Loucy (cell line): Measurements from ENCODE around the gene NOD2.

Source experiments
- H2AFZ ChIP-seq: fragments of 200-600 bp; sonication (generic); 2 replicates; pipeline ENCODE4 v1.6.0; 2016; ENCODE audit warnings: antibody characterized with exemption, mild to moderate bottlenecking, low read length, moderate library complexity
- H3F3A ChIP-seq: fragments of 200-600 bp; 2 replicates; pipeline ENCODE4 v1.6.0; 2016; ENCODE audit warnings: antibody characterized with exemption, low read depth, mild to moderate bottlenecking
- H3K27me3 ChIP-seq: fragments of 200-600 bp; sonication (generic); 2 replicates; pipeline ENCODE4 v1.6.1; 2014; ENCODE audit warnings: low read length, mild to moderate bottlenecking; ENCODE audit not compliant: insufficient read depth, poor library complexity, severe bottlenecking
- H3K36me3 ChIP-seq: fragments of 200-600 bp; sonication (generic); 2 replicates; pipeline ENCODE4 v1.6.1; 2016; ENCODE audit warnings: low read length; ENCODE audit not compliant: insufficient read depth
- H3K4me1 ChIP-seq: fragments of 200-600 bp; sonication (generic); 2 replicates; pipeline ENCODE4 v1.5.1; 2014; ENCODE audit warnings: low read length, mild to moderate bottlenecking; ENCODE audit not compliant: insufficient read depth, poor library complexity, severe bottlenecking
- H3K4me2 ChIP-seq: fragments of 200-600 bp; sonication (generic); 2 replicates; pipeline ENCODE4 v1.6.0; 2014; ENCODE audit warnings: antibody characterized with exemption, low read length, low read depth, mild to moderate bottlenecking; ENCODE audit not compliant: poor library complexity, severe bottlenecking
- H3K4me3 ChIP-seq: fragments of 200-600 bp; sonication (generic); 2 replicates; pipeline ENCODE4 v1.5.1; 2014; ENCODE audit warnings: low read length, mild to moderate bottlenecking, mixed read lengths; ENCODE audit not compliant: poor library complexity, severe bottlenecking
- H3K79me2 ChIP-seq: fragments of 200-600 bp; sonication (generic); 2 replicates; pipeline ENCODE4 v1.6.1; 2014; ENCODE audit warnings: low read length; ENCODE audit not compliant: insufficient read depth
- H3K9ac ChIP-seq: fragments of 200-600 bp; sonication (generic); 2 replicates; pipeline ENCODE4 v1.6.0; 2014; ENCODE audit warnings: mild to moderate bottlenecking, low read depth, low read length, moderate library complexity; ENCODE audit not compliant: poor library complexity, severe bottlenecking
- H3K9me2 ChIP-seq: fragments of 200-600 bp; sonication (generic); replicated peaks from 2 replicates; pipeline ENCODE4 v1.6.1; 2016; ENCODE audit warnings: low read depth, low read length, mixed read lengths
- H3K9me3 ChIP-seq: fragments of 200-600 bp; sonication (generic); 2 replicates; pipeline ENCODE4 v1.6.1; 2014; ENCODE audit warnings: mild to moderate bottlenecking, antibody characterized with exemption, low read length, low read depth; ENCODE audit not compliant: insufficient read depth
- H4K20me1 ChIP-seq: fragments of 200-600 bp; sonication (generic); 2 replicates; pipeline ENCODE4 v1.6.0; 2014; ENCODE audit warnings: antibody characterized with exemption, low read length, mild to moderate bottlenecking; ENCODE audit not compliant: insufficient read depth, poor library complexity, severe bottlenecking
- CTCF ChIP-seq: fragments of 200-600 bp; sonication (generic); conservative IDR thresholded peaks from 2 replicates; pipeline ENCODE4 v1.5.1; 2014; ENCODE audit warnings: mild to moderate bottlenecking, antibody characterized with exemption, low read length
- EZH2phosphoT487 ChIP-seq: fragments of 200-600 bp; IDR thresholded peaks from 2 replicates; pipeline ENCODE4 v1.6.1; 2018; ENCODE audit warnings: antibody characterized with exemption, mild to moderate bottlenecking, moderate library complexity, borderline replicate concordance

Gene NOD2

DNA sequence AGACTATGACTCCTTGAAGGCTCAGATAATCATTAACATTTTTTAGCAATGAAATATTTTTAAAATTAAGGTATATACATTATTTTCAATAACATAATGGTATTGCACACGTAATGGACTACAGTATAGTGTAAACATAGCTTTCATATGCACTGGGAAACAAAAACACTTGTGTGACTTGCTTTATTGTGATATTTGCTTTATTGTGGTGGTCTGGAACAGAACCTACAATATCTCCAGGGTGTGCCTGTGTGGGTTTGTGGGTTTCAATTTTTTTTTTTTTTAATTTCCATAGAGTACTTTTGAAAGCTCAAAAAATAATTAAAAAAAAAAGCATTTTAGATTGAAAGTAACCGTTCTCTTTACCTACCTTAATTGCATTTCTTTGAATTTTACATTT, 73.8 kb downstream of the NOD2 start:
- TF ChIP-seq EZH2phosphoT487 (no peak), CTCF (no peak)
- no peak overlapping the region for H3K9ac ChIP-seq
- H3K79me2 ChIP-seq, result peaks cover 23% of the 10 kb centered on the region
- H2AFZ ChIP-seq, result no peak overlapping the region
- H3K4me3 ChIP-seq, result no peak overlapping the region
- no peaks in the 10 kb centered on the region for H3K4me1 ChIP-seq
- H3K4me2 ChIP-seq, result no peak overlapping the region
- H4K20me1 ChIP-seq, result no peaks in the 10 kb centered on the region
- peaks cover 24% of the 10 kb centered on the region for H3K36me3 ChIP-seq
- no peaks in the 10 kb centered on the region for H3K9me2 ChIP-seq
- no peaks in the 10 kb centered on the region for H3K27me3 ChIP-seq
- H3F3A ChIP-seq, result no peaks in the 10 kb centered on the region
- H3K9me3 ChIP-seq, result peaks cover 17% of the 10 kb centered on the region

DNA sequence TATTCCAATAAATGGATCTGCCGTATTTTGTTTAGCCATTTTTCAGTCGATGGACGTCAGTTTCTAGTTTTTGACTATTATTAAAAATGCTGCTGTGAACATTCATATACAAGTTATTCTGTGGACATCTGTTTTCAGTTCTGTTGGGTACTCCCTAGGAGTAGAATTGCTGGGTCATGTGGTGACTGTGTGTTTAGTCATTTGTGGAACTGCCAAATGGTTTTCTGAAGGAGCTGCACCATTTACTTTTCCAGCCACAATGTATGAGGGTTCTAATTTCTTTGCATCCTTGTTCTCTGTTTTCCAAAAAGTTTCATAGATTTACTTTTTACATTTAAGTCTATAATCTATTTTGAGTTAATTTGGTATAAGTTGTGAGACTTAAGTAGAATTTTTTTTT, 78.0 kb downstream of the NOD2 start:
- Histone ChIP-seq H3K4me2 (no peak overlapping the region), H3K4me1 (no peaks in the 10 kb centered on the region), H3F3A (no peaks in the 10 kb centered on the region), H3K4me3 (no peak overlapping the region), H3K9me2 (no peaks in the 10 kb centered on the region), H3K36me3 (peaks cover 13% of the 10 kb centered on the region), H3K9me3 (peaks cover 7% of the 10 kb centered on the region), H3K27me3 (no peaks in the 10 kb centered on the region), H4K20me1 (peaks cover 5% of the 10 kb centered on the region), H2AFZ (no peak overlapping the region), H3K79me2 (peaks cover 26% of the 10 kb centered on the region), H3K9ac (no peak overlapping the region)
- no peak for TF ChIP-seq CTCF
- no peak for TF ChIP-seq EZH2phosphoT487

DNA sequence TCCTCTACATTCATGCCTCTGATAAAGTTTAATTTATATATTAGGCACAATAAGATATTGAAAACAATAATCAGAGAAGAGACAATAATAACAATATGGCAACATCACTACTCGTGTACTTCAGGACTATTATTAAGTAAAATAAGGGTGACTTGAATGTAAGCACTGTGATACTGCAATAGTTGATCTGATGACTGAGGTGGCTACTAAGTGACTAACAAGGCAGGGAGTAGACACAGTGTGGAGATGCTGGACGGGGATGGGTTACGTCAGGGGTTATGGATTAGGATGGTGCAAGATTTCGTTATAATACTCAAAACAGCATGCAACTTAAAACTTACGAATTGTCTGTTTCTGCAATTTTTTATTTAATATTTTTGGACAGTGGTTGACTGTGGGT, 81.0 kb downstream of the NOD2 start:
- Histone ChIP-seq H3K9me2 (no peaks in the 10 kb centered on the region), H3K27me3 (no peaks in the 10 kb centered on the region), H3K9me3 (no peaks in the 10 kb centered on the region), H3K79me2 (peaks cover 26% of the 10 kb centered on the region), H3F3A (no peaks in the 10 kb centered on the region), H3K4me1 (no peaks in the 10 kb centered on the region), H3K4me3 (no peak overlapping the region), H2AFZ (no peak overlapping the region), H4K20me1 (peaks cover 5% of the 10 kb centered on the region), H3K9ac (no peak overlapping the region), H3K36me3 (peaks cover 32% of the 10 kb centered on the region), H3K4me2 (no peak overlapping the region)
- TF ChIP-seq EZH2phosphoT487 (no peak), CTCF (no peak)
